Measurements from ENCODE around the gene PCDH18.
A peak's percentile ranks its signal among the peaks of the same experiment; 100 is the strongest.

PCDH18 gene

GRCh38 chr4:137558951-137559350 lies 26.7 kb upstream of the PCDH18 start:
- in situ Hi-C loops (cut with HindIII; ENCODE audit: low sequenced_read_pairs), result no loop called here
- H3K4me3 ChIP-seq (ENCODE audit: low read depth, low read length), result no peak overlapping the region
- DNase-seq (ENCODE audit: low read depth, low spot score), result peak; percentile 72
- no peak for TF ChIP-seq CTCF (IDR thresholded peaks at IDR 0.05; ENCODE audit: low read depth, low read length)

- in situ Hi-C loops (cut with HindIII; ENCODE audit: low sequenced_read_pairs), result no loop called here
- H3K4me3 ChIP-seq (ENCODE audit: low read depth, low read length), result no peak overlapping the region
- peak; percentile 72 for DNase-seq (ENCODE audit: low read depth, low spot score)
- no peak for TF ChIP-seq CTCF (IDR thresholded peaks at IDR 0.05; ENCODE audit: low read depth, low read length)
Measured at GRCh38 chr4:137545461-137545861, 13.2 kb upstream of the PCDH18 start.

GRCh38 chr4:137543648-137544047 lies 11.4 kb upstream of the PCDH18 start:
- in situ Hi-C loops (cut with HindIII; ENCODE audit: low sequenced_read_pairs), result no loop called here
- no peak for TF ChIP-seq CTCF (IDR thresholded peaks at IDR 0.05; ENCODE audit: low read depth, low read length)
- no peak overlapping the region for H3K4me3 ChIP-seq (ENCODE audit: low read depth, low read length)
- DNase-seq (ENCODE audit: low read depth, low spot score), result no peak

GRCh38 chr4:137543198-137543597 lies 10.9 kb upstream of the PCDH18 start:
- TF ChIP-seq CTCF (IDR thresholded peaks at IDR 0.05; ENCODE audit: low read depth, low read length), result no peak
- in situ Hi-C loops (cut with HindIII; ENCODE audit: low sequenced_read_pairs), result no loop called here
- DNase-seq (ENCODE audit: low read depth, low spot score), result no peak
- no peak overlapping the region for H3K4me3 ChIP-seq (ENCODE audit: low read depth, low read length)

GRCh38 chr4:137541876-137542646 lies 9.8 kb upstream of the PCDH18 start:
- no peak overlapping the region for H3K4me3 ChIP-seq (ENCODE audit: low read depth, low read length)
- no peak for DNase-seq (ENCODE audit: low read depth, low spot score)
- no peak for TF ChIP-seq CTCF (IDR thresholded peaks at IDR 0.05; ENCODE audit: low read depth, low read length)
- in situ Hi-C loops (cut with HindIII; ENCODE audit: low sequenced_read_pairs), result no loop called here

- in situ Hi-C loops (cut with HindIII; ENCODE audit: low sequenced_read_pairs), result no loop called here
- no peak overlapping the region for H3K4me3 ChIP-seq (ENCODE audit: low read depth, low read length)
- DNase-seq (ENCODE audit: low read depth, low spot score), result no peak
- TF ChIP-seq CTCF (IDR thresholded peaks at IDR 0.05; ENCODE audit: low read depth, low read length), result no peak
Measured at GRCh38 chr4:137541181-137541580, 8.9 kb upstream of the PCDH18 start.

Measured in astrocyte of the spinal cord (primary cell).